Omental fat pad (tissue), 4 donors: ENCODE measurements around the gene TPRA1. TPM values are rescaled to one million over a fixed set of nuclear protein-coding genes. Genes with fewer than 3 reads are reported as not detected.

ENCODE experiments used
- ATAC-seq: fragments of 150-250 bp; one replicate; pipeline ENCODE4 v1.9.1; 2016; ENCODE audit warnings: mild to moderate bottlenecking, moderate library complexity; ENCODE audit not compliant: low FRiP score
- DNase-seq: peaks from one replicate; pipeline ENCODE4 v3.0.0-alpha.2; 2019; ENCODE audit warnings: low spot score
- total RNA-seq, 4 donors: library from RNA; depleted of rRNA; stranded (reverse); fragments of >200 nt; gene quantifications; one replicate each; pipeline ENCODE4 v1.1.0, GENCODE V29; 2016
- TF ChIP-seq, protein P1 (sequence below), 3 donors: fragments of 450-650 bp; IDR thresholded peaks; one replicate each; pipeline ENCODE4 v1.5.1; 2016 to 2017; ENCODE audit warnings: antibody characterized with exemption in 3 of 3, mild to moderate bottlenecking in 3 of 3, moderate library complexity in 2 of 3

The TPRA1 gene
- total RNA-seq = 10 to 100 TPM; 31.4 to 39.0 (median 33.5) TPM

GRCh38 chr3:127590593-127591465 is at the start of gene TPRA1:
TPRA1 (minus strand) TSS chr3:127590733; CDS start chr3:127580146, 10,587 bp downstream.
- DNase-seq (peak; percentile 46), ATAC-seq (peak; percentile 83)
- TF ChIP-seq, protein P1, sequence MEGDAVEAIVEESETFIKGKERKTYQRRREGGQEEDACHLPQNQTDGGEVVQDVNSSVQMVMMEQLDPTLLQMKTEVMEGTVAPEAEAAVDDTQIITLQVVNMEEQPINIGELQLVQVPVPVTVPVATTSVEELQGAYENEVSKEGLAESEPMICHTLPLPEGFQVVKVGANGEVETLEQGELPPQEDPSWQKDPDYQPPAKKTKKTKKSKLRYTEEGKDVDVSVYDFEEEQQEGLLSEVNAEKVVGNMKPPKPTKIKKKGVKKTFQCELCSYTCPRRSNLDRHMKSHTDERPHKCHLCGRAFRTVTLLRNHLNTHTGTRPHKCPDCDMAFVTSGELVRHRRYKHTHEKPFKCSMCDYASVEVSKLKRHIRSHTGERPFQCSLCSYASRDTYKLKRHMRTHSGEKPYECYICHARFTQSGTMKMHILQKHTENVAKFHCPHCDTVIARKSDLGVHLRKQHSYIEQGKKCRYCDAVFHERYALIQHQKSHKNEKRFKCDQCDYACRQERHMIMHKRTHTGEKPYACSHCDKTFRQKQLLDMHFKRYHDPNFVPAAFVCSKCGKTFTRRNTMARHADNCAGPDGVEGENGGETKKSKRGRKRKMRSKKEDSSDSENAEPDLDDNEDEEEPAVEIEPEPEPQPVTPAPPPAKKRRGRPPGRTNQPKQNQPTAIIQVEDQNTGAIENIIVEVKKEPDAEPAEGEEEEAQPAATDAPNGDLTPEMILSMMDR (IDR thresholded peaks at IDR 0.05) = no peak

DNA sequence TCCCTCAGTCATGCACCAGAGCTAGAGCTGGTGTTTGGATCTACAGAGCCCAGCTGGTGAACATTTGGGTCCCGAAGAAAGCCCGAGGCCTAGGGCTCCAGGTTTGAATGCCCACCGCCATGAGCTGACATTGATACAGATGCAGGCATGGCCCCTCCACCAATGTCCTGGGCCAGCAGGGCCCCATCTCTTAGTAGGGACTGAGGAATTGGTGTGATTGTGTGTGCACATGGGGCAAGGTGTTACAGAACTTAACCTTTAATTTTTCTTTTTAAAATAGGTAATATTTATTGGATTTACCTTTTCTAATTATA is 49.5 kb upstream of the TPRA1 start:
- ATAC-seq = no peak
- no peak for DNase-seq
- TF ChIP-seq, protein P1 (IDR thresholded peaks at IDR 0.05) = no peak

DNA sequence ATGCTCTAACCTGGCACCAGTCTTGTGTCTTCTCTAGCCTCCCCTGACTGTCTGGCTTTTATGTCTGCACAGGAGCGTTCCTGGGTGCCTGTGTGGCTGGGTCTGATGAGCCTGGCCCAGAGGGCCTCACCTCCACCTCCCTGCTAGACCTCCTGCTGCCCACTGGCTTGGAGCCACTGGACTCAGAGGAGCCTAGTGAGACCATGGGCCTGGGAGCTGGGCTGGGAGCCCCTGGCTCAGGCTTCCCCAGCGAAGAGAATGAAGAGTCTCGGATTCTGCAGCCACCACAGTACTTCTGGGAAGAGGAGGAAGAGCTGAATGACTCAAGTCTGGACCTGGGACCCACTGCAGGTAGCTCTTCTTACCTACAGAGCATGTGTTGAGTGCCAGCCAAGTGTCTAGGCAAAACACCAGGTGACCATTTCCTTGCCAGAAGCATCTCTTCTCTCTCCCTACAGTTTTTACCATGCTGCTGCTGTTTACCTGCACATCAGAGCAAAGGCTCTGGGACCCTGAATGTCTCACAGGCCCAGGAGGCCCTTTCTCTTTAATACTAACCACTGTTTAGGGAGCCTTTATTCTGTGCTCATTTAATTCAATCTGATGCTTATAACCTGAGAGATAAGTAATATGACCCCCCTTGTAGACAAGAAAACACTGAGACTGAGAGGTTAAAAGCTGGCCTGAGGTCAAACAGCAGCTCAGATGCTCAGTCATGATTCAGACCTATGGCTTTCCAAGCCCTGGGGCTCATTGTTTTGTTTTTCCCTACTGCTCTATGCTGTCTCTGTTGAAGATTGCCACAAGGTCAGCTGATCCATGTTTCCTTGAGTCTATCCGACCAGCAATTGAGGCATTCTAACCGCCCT is 48.9 kb upstream of the TPRA1 start:
- DNase-seq = no peak
- no peak for ATAC-seq
- TF ChIP-seq, protein P1 (IDR thresholded peaks at IDR 0.05) = no peak

GRCh38 chr3:127637971-127638370 is 47.4 kb upstream of the TPRA1 start:
- ATAC-seq = no peak

DNA sequence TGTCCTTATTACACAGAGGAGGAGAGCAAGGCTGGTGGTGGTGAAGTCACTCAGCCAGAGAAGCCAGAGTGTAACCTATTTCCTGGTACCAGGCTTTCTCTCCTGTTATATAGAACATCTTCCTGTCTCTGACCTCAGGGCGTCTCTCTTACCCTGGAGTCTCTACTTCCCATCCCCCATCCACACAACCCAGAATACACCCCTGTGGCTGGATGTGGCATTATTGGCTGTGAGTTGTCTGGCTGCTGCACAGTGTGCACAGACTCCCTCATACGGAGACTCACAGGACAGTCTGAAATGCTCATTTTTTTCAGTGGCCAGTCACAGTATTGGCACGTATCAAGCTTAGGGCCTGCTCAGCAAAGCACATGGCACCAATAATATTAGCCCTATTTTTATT is 47.0 kb upstream of the TPRA1 start:
- TF ChIP-seq, protein P1 (IDR thresholded peaks at IDR 0.05) = no peak
- DNase-seq (no peak), ATAC-seq (peak; percentile 14)

More at GRCh38 chr3:127637971-127638370, 47.4 kb upstream of the TPRA1 start:
- TF ChIP-seq, protein P1 (IDR thresholded peaks at IDR 0.05) = no peak
- DNase-seq = no peak

GRCh38 chr3:127634653-127635052 is 44.1 kb upstream of the TPRA1 start:
- DNase-seq (no peak), ATAC-seq (no peak)
- TF ChIP-seq, protein P1 (IDR thresholded peaks at IDR 0.05) = no peak
